HepG2 (cell line): ENCODE measurements around the gene IFT122. TPM values are rescaled to one million over a fixed set of nuclear protein-coding genes. Genes with fewer than 3 reads are reported as not detected.

Source experiments
- ATAC-seq: fragments of 200-7000 bp; cut with Tn5 transposase; 3 replicates; pipeline ENCODE4 v1.9.1; 2020; ENCODE audit warnings: mild to moderate bottlenecking, moderate library complexity
- BruUV-seq: library from RNA; stranded (reverse); fragments of 400-500 nt; replicated peaks from 2 replicates; lab custom pipeline; 2021; lab: Mats Ljungman, UMichigan
- CTCF ChIA-PET: fragments of 300-600 bp; formaldehyde crosslinking; extraction: SDS; loops from one replicate; lab custom pipeline; 2021; ENCODE audit warnings: low total read pairs, inconsistent platforms, low intra/inter-chr PET ratio; lab: Yijun Ruan, JAX
- POLR2A ChIA-PET: fragments of 350-600 bp; sonication (Branson Sonifier 250); formaldehyde crosslinking; loops from one replicate; lab custom pipeline; 2020; ENCODE audit warnings: antibody characterized with exemption, inconsistent platforms; lab: Yijun Ruan, JAX
- DNase-seq: peaks from one replicate; pipeline ENCODE4 v3.0.0-alpha.2; 2015; ENCODE audit warnings: low spot score
- FAIRE-seq: peaks from 3 replicates; lab custom pipeline; 2011; peaks lifted over from hg19 to GRCh38; lab: Jason Lieb, UNC
- H2AFZ ChIP-seq: one replicate; pipeline ENCODE4 v1.6.1; 2011; ENCODE audit warnings: low read length, inconsistent platforms
- H3K27ac ChIP-seq: fragments of 300-600 bp; 3 replicates; pipeline ENCODE4 v1.8.0; 2011; ENCODE audit warnings: mixed run types, mild to moderate bottlenecking, mixed read lengths, low read length, inconsistent platforms; ENCODE audit not compliant: insufficient read depth; ENCODE audit errors: extremely low read length
- H3K27me3 ChIP-seq, 2 experiments: fragments of 200-600 bp in 1 of 2; 2 replicates in 1 of 2; 3 replicates in 1 of 2; pipeline versions ENCODE4 v1.6.0 to v1.8.0; 2011; ENCODE audit warnings: low read length in 2 of 2, mild to moderate bottlenecking in 2 of 2, moderate library complexity in 2 of 2, inconsistent platforms in 1 of 2; ENCODE audit not compliant: insufficient read depth in 2 of 2, control insufficient read depth in 1 of 2
- H3K36me3 ChIP-seq, 2 experiments: fragments of 200-600 bp in 1 of 2; replicated peaks in 1 of 2; 2 replicates in 1 of 2; 3 replicates in 1 of 2; pipeline versions ENCODE4 v1.5.1 to v1.8.0; 2011; ENCODE audit warnings: low read length in 2 of 2, inconsistent platforms in 1 of 2; ENCODE audit not compliant: insufficient read depth in 2 of 2, control insufficient read depth in 1 of 2
- H3K4me1 ChIP-seq: 2 replicates; pipeline ENCODE4 v1.5.1; 2012; ENCODE audit warnings: low read length, inconsistent platforms; ENCODE audit not compliant: insufficient read depth
- H3K4me2 ChIP-seq: 2 replicates; pipeline ENCODE4 v1.6.0; 2011; ENCODE audit warnings: low read depth, low read length, inconsistent platforms
- H3K4me3 ChIP-seq, 3 experiments: fragments of 200-600 bp in 1 of 3; sonication (generic), shearing (Covaris generic) in 1 of 3; replicated peaks in 1 of 3; 2 replicates each; pipeline ENCODE4 v1.5.1; 2011 to 2016; ENCODE audit warnings: low read length in 3 of 3, inconsistent platforms in 2 of 3, low read depth in 2 of 3, mild to moderate bottlenecking in 2 of 3, control low read depth in 1 of 3, mixed read lengths in 1 of 3; ENCODE audit not compliant: insufficient read depth in 1 of 3
- H3K79me2 ChIP-seq: one replicate; pipeline ENCODE4 v1.6.1; 2011; ENCODE audit warnings: low read length, inconsistent platforms; ENCODE audit not compliant: insufficient read depth
- H3K9ac ChIP-seq: 2 replicates; pipeline ENCODE4 v1.6.0; 2011; ENCODE audit warnings: mild to moderate bottlenecking, low read depth, low read length, inconsistent platforms; ENCODE audit not compliant: insufficient read depth
- H3K9me3 ChIP-seq: 2 replicates; pipeline ENCODE4 v1.5.1; 2012; ENCODE audit warnings: mild to moderate bottlenecking, low read length
- H4K20me1 ChIP-seq: 2 replicates; pipeline ENCODE4 v1.6.0; 2011; ENCODE audit warnings: inconsistent platforms, mild to moderate bottlenecking, low read length, moderate library complexity; ENCODE audit not compliant: insufficient read depth
- THAP9 ChIP-seq: sonication (generic); formaldehyde crosslinking; IDR thresholded peaks from 2 replicates; pipeline ENCODE4; 2020; ENCODE audit warnings: missing genetic modification reagents, mild to moderate bottlenecking, borderline replicate concordance
- ZFP36L1 ChIP-seq: sonication (generic); formaldehyde crosslinking; IDR thresholded peaks from 2 replicates; pipeline ENCODE4 v1.8.0; 2022; ENCODE audit warnings: mild to moderate bottlenecking, missing genetic modification reagents, moderate library complexity
- ZNF414 ChIP-seq: sonication (generic); formaldehyde crosslinking; IDR thresholded peaks from 2 replicates; pipeline ENCODE4 v1.5.0; 2020; ENCODE audit warnings: missing genetic modification reagents
- ZZZ3 ChIP-seq: sonication (generic); formaldehyde crosslinking; IDR thresholded peaks from 2 replicates; pipeline ENCODE4 v1.4.0; 2020; ENCODE audit warnings: missing genetic modification reagents, mild to moderate bottlenecking, borderline replicate concordance
- WGBS: methylation state at CpG from one replicate; pipeline ENCODE4 v1.1.6; 2017; ENCODE audit warnings: low lambda C conversion rate; 5-methylcytosine and 5-hydroxymethylcytosine counted together
- in situ Hi-C: cut with HindIII; loops from 2 replicates; pipeline ENCODE4 v1.10.0; 2017; ENCODE audit warnings: low pct_unique_long_range_greater_than_20kb; ENCODE audit not compliant: extremely low pct_ligation_motif_present
- intact Hi-C: fragments of 100-400 bp; cut with micrococcal nuclease; formaldehyde crosslinking; loops from one replicate; pipeline ENCODE4 v1.10.0; 2022; ENCODE audit not compliant: unreplicated experiment
- polyA plus RNA-seq, 8 experiments: library from polyadenylated mRNA; depleted of rRNA in 3 of 8; stranded (reverse) in 7 of 8; unstranded in 1 of 8; fragments of >200 nt; fragmentation: Illumina TruSeq in 4 of 8; extraction: Trizol in 4 of 8; gene quantifications; 2 replicates each; pipeline versions ENCODE4 v1.2.1 to v1.2.3, GENCODE V29; 2011 to 2016; ENCODE audit warnings: low read depth in 4 of 8, missing spikeins in 1 of 8, mixed read lengths in 1 of 8; ENCODE audit not compliant: insufficient read depth in 1 of 8
- total RNA-seq, 5 experiments: library from RNA; depleted of rRNA; stranded (reverse); fragments of >200 nt; fragmentation: Illumina TruSeq; extraction: Trizol; gene quantifications; 2 replicates each; pipeline ENCODE4 v1.2.3, GENCODE V29; 2016; ENCODE audit warnings: low read depth in 1 of 5

IFT122 gene
- total and polyA plus RNA-seq, 2 of the 13 experiments (the other 11 are each of a cell fraction or from before 2014, with no cell fraction given), result 10.1 to 10.3 TPM

DNA sequence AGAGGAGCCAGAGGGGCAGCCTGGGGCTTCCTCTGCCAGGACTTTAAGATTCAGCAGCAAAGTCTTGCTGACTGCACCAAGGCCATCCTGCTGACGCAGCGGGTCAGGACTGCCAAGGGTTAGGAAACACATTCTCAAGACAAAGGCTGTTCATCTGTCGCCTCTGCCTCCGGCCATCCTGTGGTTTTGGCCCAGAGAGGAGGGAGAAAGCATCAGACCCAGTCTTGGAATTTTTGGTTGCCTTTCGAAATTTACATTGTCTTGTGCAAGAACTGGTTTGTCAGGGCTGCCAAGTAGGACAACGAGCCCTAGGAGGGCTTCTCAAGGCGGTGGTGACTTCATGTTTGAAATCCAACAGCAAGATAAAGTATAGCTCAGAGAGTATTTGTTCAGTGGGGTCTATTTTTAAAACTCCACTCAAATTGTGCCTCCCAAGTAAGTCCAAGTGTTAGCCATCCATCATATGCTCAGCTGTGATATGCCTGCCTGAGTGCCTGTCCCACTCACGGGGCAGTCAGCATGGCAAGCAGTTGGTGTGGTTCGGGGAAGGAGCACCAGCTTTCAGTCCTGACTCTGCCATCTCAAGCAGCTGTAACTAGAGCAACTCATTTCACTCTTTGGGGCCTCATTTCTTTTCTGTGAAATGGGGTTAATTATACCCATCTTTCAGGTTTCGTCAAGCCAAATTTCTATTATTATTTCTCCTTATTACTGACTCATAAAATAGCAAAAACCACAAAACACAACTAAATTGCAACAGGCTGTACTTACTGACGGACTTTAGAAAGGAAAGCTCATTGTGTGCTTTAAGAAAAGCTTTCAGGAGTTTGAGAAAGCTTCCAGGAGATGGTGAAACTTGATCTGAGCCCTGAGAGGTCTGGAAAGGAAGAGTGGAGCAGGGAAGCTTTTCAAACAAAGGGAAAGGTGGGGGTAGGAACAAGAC is 46.0 kb downstream of the IFT122 start:
- WGBS, result 91% methylated on average over 10 of the region's 11 CpGs
- Histone ChIP-seq H3K9me3 (no peaks in the 10 kb centered on the region), H3K4me2 (no peak overlapping the region), H3K4me1 (peaks cover 8% of the 10 kb centered on the region), H3K9ac (no peak overlapping the region), H3K4me3 (no peak overlapping the region), H4K20me1 (no peaks in the 10 kb centered on the region), H3K27me3 (no peaks in the 10 kb centered on the region), H3K36me3 (peaks cover 0 to 9% of the 10 kb centered on the region in 2 experiments; a peak in 3 of 5 replicates), H3K79me2 (no peaks in the 10 kb centered on the region), H3K27ac (no peak overlapping the region), H2AFZ (no peak overlapping the region)
- intact Hi-C loops (no loop called here), in situ Hi-C loops (no loop called here)
- no peak for DNase-seq
- CTCF ChIA-PET, result no interaction called here
- POLR2A ChIA-PET, result no interaction called here
- FAIRE-seq, result no peak
- no TSS peak for BruUV-seq
- ATAC-seq, result no peak
- TF ChIP-seq ZNF414 (CRISPR knock-in tag), result no peak
- TF ChIP-seq ZFP36L1 (CRISPR knock-in tag), result no peak
- TF ChIP-seq ZZZ3, result no peak
- TF ChIP-seq THAP9, result no peak
